Subcutaneous preadipocyte (primary cell): ENCODE data around the gene NUDT4B. TPM values are rescaled to one million over a fixed set of nuclear protein-coding genes. Genes with fewer than 3 reads are reported as not detected.

Experiments
- small RNA-seq: library from RNA; depleted of rRNA; stranded (forward); fragments of <200 nt; gene quantifications from one replicate; pipeline ENCODE3, GENCODE V24; 2012
- total RNA-seq: library from RNA; depleted of rRNA; stranded (reverse); fragments of >200 nt; gene quantifications from 2 replicates; pipeline ENCODE4 v1.2.3, GENCODE V29; 2012

NUDT4B gene
- total RNA-seq, result 21.7 and 23.9 TPM in 2 replicates

GRCh38 chr1:148748563-148749334 is at the start of gene NUDT4B:
Gene NUDT4B (plus strand): TSS chr1:148748774. CDS start chr1:148748953, 179 bp downstream.

Small RNA genes lying within 50 kb of the gene (small RNA-seq; reads per million reads assigned to genes)
- not detected for gene RNU6-1171P

Other genes with a start within 250 kb of the NUDT4B start
- gene NBPF14, start 152.8 kb upstream of the NUDT4B start, total RNA-seq, result 40.8 and 54.2 TPM in 2 replicates
- 286 and 412 TPM in 2 replicates for gene PDE4DIP, start 95.7 kb downstream of the NUDT4B start, total RNA-seq